KMS-11 (cell line): Measurements from ENCODE around the gene TANGO6.

Experiments used
- H2AFZ ChIP-seq: fragments of 200-600 bp; sonication (generic); 2 replicates; pipeline ENCODE4 v1.6.1; 2016; ENCODE audit warnings: antibody characterized with exemption, mixed run types, low read depth
- H3K27ac ChIP-seq: fragments of 200-600 bp; sonication (generic); 2 replicates; pipeline ENCODE4 v1.6.1; 2016; ENCODE audit warnings: mild to moderate bottlenecking, mixed run types
- H3K27me3 ChIP-seq: fragments of 200-600 bp; sonication (generic); 2 replicates; pipeline ENCODE4 v1.6.1; 2017; ENCODE audit warnings: mild to moderate bottlenecking, low read depth, mixed run types, moderate library complexity; ENCODE audit not compliant: insufficient read depth
- H3K36me3 ChIP-seq: fragments of 200-600 bp; sonication (generic); 2 replicates; pipeline ENCODE4 v1.6.1; 2017; ENCODE audit warnings: mild to moderate bottlenecking, mixed run types; ENCODE audit not compliant: insufficient read depth
- H3K4me1 ChIP-seq: fragments of 200-600 bp; sonication (generic); 2 replicates; pipeline ENCODE4 v1.6.1; 2016; ENCODE audit warnings: mild to moderate bottlenecking, low read depth, mixed run types; ENCODE audit not compliant: poor library complexity, severe bottlenecking
- H3K4me2 ChIP-seq: fragments of 200-600 bp; sonication (generic); 2 replicates; pipeline ENCODE4 v1.7.0; 2016; ENCODE audit warnings: mild to moderate bottlenecking, mixed run types
- H3K4me3 ChIP-seq: fragments of 200-600 bp; sonication (generic); IDR thresholded peaks from 2 replicates; pipeline ENCODE4 v1.6.1; 2017; ENCODE audit warnings: low read depth, low read length, mixed read lengths; ENCODE audit not compliant: insufficient read depth
- H3K79me2 ChIP-seq: fragments of 200-600 bp; sonication (generic); 2 replicates; pipeline ENCODE4 v1.6.1; 2016; ENCODE audit warnings: low read depth, mixed run types; ENCODE audit not compliant: insufficient read depth
- H3K9ac ChIP-seq: fragments of 200-600 bp; sonication (generic); 2 replicates; pipeline ENCODE4 v1.6.1; 2016; ENCODE audit warnings: mild to moderate bottlenecking, mixed run types
- H4K20me1 ChIP-seq: fragments of 200-600 bp; sonication (generic); 2 replicates; pipeline ENCODE4 v1.6.1; 2016; ENCODE audit warnings: mild to moderate bottlenecking, mixed run types; ENCODE audit not compliant: insufficient read depth
- CTCF ChIP-seq: fragments of 200-600 bp; sonication (generic); conservative IDR thresholded peaks from 2 replicates; pipeline ENCODE4 v1.6.1; 2017; ENCODE audit warnings: low read depth, mild to moderate bottlenecking, antibody characterized with exemption, low read length, moderate library complexity, mixed read lengths

Gene TANGO6

GRCh38 chr16:69036399-69037091, 193.2 kb downstream of the TANGO6 start:
- H4K20me1 ChIP-seq = no peaks in the 10 kb centered on the region
- H3K79me2 ChIP-seq = no peaks in the 10 kb centered on the region
- no peak for TF ChIP-seq CTCF
- H3K4me1 ChIP-seq = no peaks in the 10 kb centered on the region
- no peak overlapping the region for H3K4me2 ChIP-seq
- H3K27me3 ChIP-seq = no peaks in the 10 kb centered on the region
- H3K4me3 ChIP-seq = no peak overlapping the region
- H2AFZ ChIP-seq = no peak overlapping the region
- no peak overlapping the region for H3K27ac ChIP-seq
- H3K9ac ChIP-seq = no peak overlapping the region
- no peaks in the 10 kb centered on the region for H3K36me3 ChIP-seq

- no peaks in the 10 kb centered on the region for H3K79me2 ChIP-seq
- no peaks in the 10 kb centered on the region for H3K27me3 ChIP-seq
- no peaks in the 10 kb centered on the region for H3K4me1 ChIP-seq
- no peak overlapping the region for H3K27ac ChIP-seq
- no peaks in the 10 kb centered on the region for H3K36me3 ChIP-seq
- H3K4me3 ChIP-seq = no peak overlapping the region
- no peaks in the 10 kb centered on the region for H4K20me1 ChIP-seq
- H2AFZ ChIP-seq = no peak overlapping the region
- H3K4me2 ChIP-seq = no peak overlapping the region
- H3K9ac ChIP-seq = no peak overlapping the region
- TF ChIP-seq CTCF = no peak
Measured at GRCh38 chr16:69037373-69038160, 194.2 kb downstream of the TANGO6 start.

- Histone ChIP-seq H3K4me1 (no peaks in the 10 kb centered on the region), H3K4me3 (no peak overlapping the region), H2AFZ (no peak overlapping the region), H3K27ac (no peak overlapping the region), H3K9ac (no peak overlapping the region), H4K20me1 (no peaks in the 10 kb centered on the region), H3K36me3 (no peaks in the 10 kb centered on the region), H3K79me2 (no peaks in the 10 kb centered on the region), H3K4me2 (no peak overlapping the region), H3K27me3 (no peaks in the 10 kb centered on the region)
- TF ChIP-seq CTCF = no peak
Measured at GRCh38 chr16:69039333-69039941, 196.1 kb downstream of the TANGO6 start.

- no peak overlapping the region for H3K4me3 ChIP-seq
- H3K36me3 ChIP-seq = no peaks in the 10 kb centered on the region
- H3K27ac ChIP-seq = no peak overlapping the region
- H2AFZ ChIP-seq = no peak overlapping the region
- H3K79me2 ChIP-seq = no peaks in the 10 kb centered on the region
- no peak overlapping the region for H3K9ac ChIP-seq
- no peak for TF ChIP-seq CTCF
- no peaks in the 10 kb centered on the region for H4K20me1 ChIP-seq
- H3K27me3 ChIP-seq = no peaks in the 10 kb centered on the region
- H3K4me1 ChIP-seq = no peaks in the 10 kb centered on the region
- H3K4me2 ChIP-seq = no peak overlapping the region
Measured at GRCh38 chr16:69040144-69040909, 197.0 kb downstream of the TANGO6 start.
